Loucy (cell line): ENCODE results near the gene NDUFAF5.

Experiments
- H2AFZ ChIP-seq: fragments of 200-600 bp; sonication (generic); 2 replicates; pipeline ENCODE4 v1.6.0; 2016; ENCODE audit warnings: antibody characterized with exemption, mild to moderate bottlenecking, low read length, moderate library complexity
- H3F3A ChIP-seq: fragments of 200-600 bp; 2 replicates; pipeline ENCODE4 v1.6.0; 2016; ENCODE audit warnings: antibody characterized with exemption, low read depth, mild to moderate bottlenecking
- H3K27me3 ChIP-seq: fragments of 200-600 bp; sonication (generic); 2 replicates; pipeline ENCODE4 v1.6.1; 2014; ENCODE audit warnings: low read length, mild to moderate bottlenecking; ENCODE audit not compliant: insufficient read depth, poor library complexity, severe bottlenecking
- H3K36me3 ChIP-seq: fragments of 200-600 bp; sonication (generic); 2 replicates; pipeline ENCODE4 v1.6.1; 2016; ENCODE audit warnings: low read length; ENCODE audit not compliant: insufficient read depth
- H3K4me1 ChIP-seq: fragments of 200-600 bp; sonication (generic); 2 replicates; pipeline ENCODE4 v1.5.1; 2014; ENCODE audit warnings: low read length, mild to moderate bottlenecking; ENCODE audit not compliant: insufficient read depth, poor library complexity, severe bottlenecking
- H3K4me2 ChIP-seq: fragments of 200-600 bp; sonication (generic); 2 replicates; pipeline ENCODE4 v1.6.0; 2014; ENCODE audit warnings: antibody characterized with exemption, low read length, low read depth, mild to moderate bottlenecking; ENCODE audit not compliant: poor library complexity, severe bottlenecking
- H3K4me3 ChIP-seq: fragments of 200-600 bp; sonication (generic); 2 replicates; pipeline ENCODE4 v1.5.1; 2014; ENCODE audit warnings: low read length, mild to moderate bottlenecking, mixed read lengths; ENCODE audit not compliant: poor library complexity, severe bottlenecking
- H3K79me2 ChIP-seq: fragments of 200-600 bp; sonication (generic); 2 replicates; pipeline ENCODE4 v1.6.1; 2014; ENCODE audit warnings: low read length; ENCODE audit not compliant: insufficient read depth
- H3K9ac ChIP-seq: fragments of 200-600 bp; sonication (generic); 2 replicates; pipeline ENCODE4 v1.6.0; 2014; ENCODE audit warnings: mild to moderate bottlenecking, low read depth, low read length, moderate library complexity; ENCODE audit not compliant: poor library complexity, severe bottlenecking
- H3K9me2 ChIP-seq: fragments of 200-600 bp; sonication (generic); replicated peaks from 2 replicates; pipeline ENCODE4 v1.6.1; 2016; ENCODE audit warnings: low read depth, low read length, mixed read lengths
- H3K9me3 ChIP-seq: fragments of 200-600 bp; sonication (generic); 2 replicates; pipeline ENCODE4 v1.6.1; 2014; ENCODE audit warnings: mild to moderate bottlenecking, antibody characterized with exemption, low read length, low read depth; ENCODE audit not compliant: insufficient read depth
- H4K20me1 ChIP-seq: fragments of 200-600 bp; sonication (generic); 2 replicates; pipeline ENCODE4 v1.6.0; 2014; ENCODE audit warnings: antibody characterized with exemption, low read length, mild to moderate bottlenecking; ENCODE audit not compliant: insufficient read depth, poor library complexity, severe bottlenecking
- CTCF ChIP-seq: fragments of 200-600 bp; sonication (generic); conservative IDR thresholded peaks from 2 replicates; pipeline ENCODE4 v1.5.1; 2014; ENCODE audit warnings: mild to moderate bottlenecking, antibody characterized with exemption, low read length
- EZH2phosphoT487 ChIP-seq: fragments of 200-600 bp; IDR thresholded peaks from 2 replicates; pipeline ENCODE4 v1.6.1; 2018; ENCODE audit warnings: antibody characterized with exemption, mild to moderate bottlenecking, moderate library complexity, borderline replicate concordance

Gene NDUFAF5

GRCh38 chr20:13865791-13866351 is 81.0 kb downstream of the NDUFAF5 start:
- Histone ChIP-seq H3K27me3 (no peaks in the 10 kb centered on the region), H3K9ac (no peak overlapping the region), H2AFZ (no peak overlapping the region), H3K9me2 (no peaks in the 10 kb centered on the region), H3K4me2 (no peak overlapping the region), H3K9me3 (no peaks in the 10 kb centered on the region; the same call in 1 of the 2 replicates), H3F3A (no peaks in the 10 kb centered on the region), H4K20me1 (no peaks in the 10 kb centered on the region), H3K4me1 (no peaks in the 10 kb centered on the region), H3K79me2 (no peaks in the 10 kb centered on the region), H3K4me3 (no peak overlapping the region), H3K36me3 (no peaks in the 10 kb centered on the region)
- no peak for TF ChIP-seq CTCF
- no peak for TF ChIP-seq EZH2phosphoT487

- no peak overlapping the region for H3K9ac ChIP-seq
- H3K27me3 ChIP-seq, result no peaks in the 10 kb centered on the region
- H3F3A ChIP-seq, result no peaks in the 10 kb centered on the region
- no peak overlapping the region for H3K4me3 ChIP-seq
- H3K9me2 ChIP-seq, result no peaks in the 10 kb centered on the region
- no peak for TF ChIP-seq CTCF
- no peak for TF ChIP-seq EZH2phosphoT487
- no peaks in the 10 kb centered on the region for H3K4me1 ChIP-seq
- H3K36me3 ChIP-seq, result no peaks in the 10 kb centered on the region
- H2AFZ ChIP-seq, result no peak overlapping the region
- no peaks in the 10 kb centered on the region; the same call in 1 of the 2 replicates for H3K9me3 ChIP-seq
- no peaks in the 10 kb centered on the region for H3K79me2 ChIP-seq
- no peaks in the 10 kb centered on the region for H4K20me1 ChIP-seq
- no peak overlapping the region for H3K4me2 ChIP-seq
Observed at GRCh38 chr20:13868331-13868730, 83.5 kb downstream of the NDUFAF5 start.

GRCh38 chr20:13870170-13870748 is 85.4 kb downstream of the NDUFAF5 start:
- H3K36me3 ChIP-seq, result no peaks in the 10 kb centered on the region
- no peaks in the 10 kb centered on the region for H3K9me2 ChIP-seq
- H3K9me3 ChIP-seq, result no peaks in the 10 kb centered on the region; the same call in 1 of the 2 replicates
- H2AFZ ChIP-seq, result no peak overlapping the region
- no peaks in the 10 kb centered on the region for H4K20me1 ChIP-seq
- no peaks in the 10 kb centered on the region for H3F3A ChIP-seq
- no peaks in the 10 kb centered on the region for H3K79me2 ChIP-seq
- TF ChIP-seq CTCF, result no peak
- H3K9ac ChIP-seq, result no peak overlapping the region
- H3K4me3 ChIP-seq, result no peak overlapping the region
- H3K27me3 ChIP-seq, result no peaks in the 10 kb centered on the region
- H3K4me1 ChIP-seq, result no peaks in the 10 kb centered on the region
- no peak overlapping the region for H3K4me2 ChIP-seq
